GM19099 (cell line): ENCODE results near the gene TBC1D8.

Source experiments
- POLR2A ChIP-seq: IDR thresholded peaks from 3 replicates; pipeline ENCODE4 v1.6.1; 2011; ENCODE audit warnings: low read depth; ENCODE audit not compliant: insufficient read length; ENCODE audit errors: extremely low read depth

TBC1D8 gene

GRCh38 chr2:101151146-101151858 is at the start of gene TBC1D8:
Gene TBC1D8, minus strand, starts transcription at chr2:101151382. Its CDS starts 129 bp downstream, at chr2:101151253.
- no peak for TF ChIP-seq POLR2A

GRCh38 chr2:101200676-101201075 is 49.5 kb upstream of the TBC1D8 start:
- no peak for TF ChIP-seq POLR2A

- TF ChIP-seq POLR2A: no peak
These were observed 48.1 kb upstream of the TBC1D8 start for GRCh38 chr2:101199251-101199791.

GRCh38 chr2:101197814-101198213 is 46.6 kb upstream of the TBC1D8 start:
- no peak for TF ChIP-seq POLR2A

- TF ChIP-seq POLR2A: no peak
These were observed 46.1 kb upstream of the TBC1D8 start for GRCh38 chr2:101197215-101197745.

- TF ChIP-seq POLR2A: no peak
These were observed 44.9 kb upstream of the TBC1D8 start for GRCh38 chr2:101195871-101196661.

GRCh38 chr2:101193033-101193626 is 41.9 kb upstream of the TBC1D8 start:
- no peak for TF ChIP-seq POLR2A

GRCh38 chr2:101190747-101191516 is 39.8 kb upstream of the TBC1D8 start:
- TF ChIP-seq POLR2A: no peak

GRCh38 chr2:101188683-101189405 is 37.7 kb upstream of the TBC1D8 start:
- no peak for TF ChIP-seq POLR2A

GRCh38 chr2:101187131-101187530 is 35.9 kb upstream of the TBC1D8 start:
- no peak for TF ChIP-seq POLR2A

GRCh38 chr2:101185656-101186055 is 34.5 kb upstream of the TBC1D8 start:
- no peak for TF ChIP-seq POLR2A

- TF ChIP-seq POLR2A: no peak
These were observed 33.9 kb upstream of the TBC1D8 start for GRCh38 chr2:101185085-101185484.

- TF ChIP-seq POLR2A: no peak
These were observed 28.8 kb upstream of the TBC1D8 start for GRCh38 chr2:101179982-101180381.

GRCh38 chr2:101176803-101177202 is 25.6 kb upstream of the TBC1D8 start:
- TF ChIP-seq POLR2A: no peak

GRCh38 chr2:101175991-101176390 is 24.8 kb upstream of the TBC1D8 start:
- TF ChIP-seq POLR2A: no peak
